ENCODE results near the gene KHDC4.
A peak's percentile ranks its signal among the peaks of the same experiment; 100 is the strongest.
"Not testable (repeated sequence)": the region's sequence is repeated elsewhere in the genome, so short reads cannot be mapped to it uniquely, and the experiment has no call there.

KHDC4 gene

GRCh38 chr1:155940993-155941844 is 7.0 kb upstream of the KHDC4 start, which contains the start of gene RXFP4:
Gene RXFP4, plus strand, starts transcription at chr1:155941638. Its CDS starts 72 bp downstream, at chr1:155941710.
- no peak for DNase-seq (ENCODE audit: low spot score)

- peak; percentile 33 for DNase-seq (ENCODE audit: low spot score)
Observed at GRCh38 chr1:155940482-155940992, 6.3 kb upstream of the KHDC4 start.

- DNase-seq (ENCODE audit: low spot score) = peak; percentile 57
Observed at GRCh38 chr1:155938220-155938627, 4.0 kb upstream of the KHDC4 start.

- no peak for DNase-seq (ENCODE audit: low spot score)
Observed at GRCh38 chr1:155934936-155935590, 850 bp upstream of the KHDC4 start.

- no peak for DNase-seq (ENCODE audit: low spot score)
Observed at GRCh38 chr1:155933591-155934096, 569 bp downstream of the KHDC4 start.

GRCh38 chr1:155932487-155932886 is 1.7 kb downstream of the KHDC4 start:
- DNase-seq (ENCODE audit: low spot score) = no peak

GRCh38 chr1:155932081-155932480 is 2.1 kb downstream of the KHDC4 start:
- DNase-seq (ENCODE audit: low spot score) = no peak

- DNase-seq (ENCODE audit: low spot score) = no peak
Observed at GRCh38 chr1:155931332-155932038, 2.7 kb downstream of the KHDC4 start.

- not testable (repeated sequence) for DNase-seq (ENCODE audit: low spot score)
Observed at GRCh38 chr1:155930725-155931124, 3.5 kb downstream of the KHDC4 start.

GRCh38 chr1:155929057-155929456 is 5.2 kb downstream of the KHDC4 start:
- no peak for DNase-seq (ENCODE audit: low spot score)

- no peak for DNase-seq (ENCODE audit: low spot score)
Observed at GRCh38 chr1:155925506-155925905, 8.7 kb downstream of the KHDC4 start.

- no peak for DNase-seq (ENCODE audit: low spot score)
Observed at GRCh38 chr1:155920717-155921116, 13.5 kb downstream of the KHDC4 start.

- DNase-seq (ENCODE audit: low spot score) = no peak
Observed at GRCh38 chr1:155919801-155920200, 14.4 kb downstream of the KHDC4 start.

GRCh38 chr1:155918660-155919059 is 15.6 kb downstream of the KHDC4 start:
- no peak for DNase-seq (ENCODE audit: low spot score)

- peak; percentile 76 for DNase-seq (ENCODE audit: low spot score)
Observed at GRCh38 chr1:155913969-155914757, 20.1 kb downstream of the KHDC4 start.

- DNase-seq (ENCODE audit: low spot score) = no peak
Observed at GRCh38 chr1:155912056-155912536, 22.1 kb downstream of the KHDC4 start.

- peak; percentile 88 for DNase-seq (ENCODE audit: low spot score)
Observed at GRCh38 chr1:155911156-155912055, 22.8 kb downstream of the KHDC4 start, which contains the start of gene RIT1. Gene RIT1, minus strand, starts transcription at chr1:155911349. Its CDS starts 588 bp downstream, at chr1:155910761.

GRCh38 chr1:155910621-155911121 is 23.5 kb downstream of the KHDC4 start:
- no peak for DNase-seq (ENCODE audit: low spot score)

GRCh38 chr1:155909894-155910293 is 24.3 kb downstream of the KHDC4 start:
- DNase-seq (ENCODE audit: low spot score) = no peak

GRCh38 chr1:155904261-155904660 is 30.0 kb downstream of the KHDC4 start:
- no peak for DNase-seq (ENCODE audit: low spot score)
